GM12892 (cell line): ENCODE results near the gene JAKMIP3.

ENCODE experiments used
- POLR2A ChIP-seq: IDR thresholded peaks from 2 replicates; pipeline ENCODE4 v1.6.1; 2011; ENCODE audit warnings: low read depth, low read length, control low read depth
- POLR2AphosphoS5 ChIP-seq: IDR thresholded peaks from 2 replicates; pipeline ENCODE4 v1.6.1; 2011; ENCODE audit warnings: low read depth, low read length, control low read depth

DNA sequence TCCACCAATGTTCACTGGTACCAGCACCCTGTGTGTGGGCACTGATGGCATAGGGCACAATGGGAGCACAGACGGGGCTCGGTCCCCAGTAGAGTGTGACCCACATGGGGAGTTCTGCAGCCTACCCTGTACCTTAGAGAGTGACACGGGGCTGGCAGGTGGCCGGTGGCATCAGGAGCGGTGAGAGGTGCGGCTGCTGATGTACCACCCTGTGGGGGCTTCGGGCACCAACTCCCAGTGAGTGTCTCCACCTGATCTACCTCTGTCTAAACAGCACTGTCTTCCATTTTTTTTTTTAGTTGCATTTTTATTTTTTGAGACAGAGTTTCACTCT lies 4.1 kb downstream of the JAKMIP3 start:
- TF ChIP-seq POLR2A = no peak
- TF ChIP-seq POLR2AphosphoS5 = no peak
